Vagina (tissue), 2 donors: ENCODE data around the gene GNAI2. TPM values are rescaled to one million over a fixed set of nuclear protein-coding genes. Genes with fewer than 3 reads are reported as not detected.

ENCODE experiments used
- DNase-seq, 2 donors: peaks; one replicate each; pipeline ENCODE4 v3.0.0-alpha.2; 2017; ENCODE audit errors: extremely low spot score in 2 of 2
- H3K27ac ChIP-seq: fragments of 200-600 bp; sonication (generic); one replicate; pipeline ENCODE4 v1.5.1; 2019
- H3K27me3 ChIP-seq: fragments of 200-600 bp; sonication (generic); one replicate; pipeline ENCODE4 v1.5.1; 2019
- H3K36me3 ChIP-seq, 2 donors: fragments of 200-600 bp; sonication (generic); one replicate each; pipeline ENCODE4 v1.5.1; 2017 to 2019
- H3K4me1 ChIP-seq: fragments of 200-600 bp; sonication (generic); one replicate; pipeline ENCODE4 v1.5.1; 2019
- H3K4me3 ChIP-seq, 2 donors: fragments of 200-600 bp; sonication (generic); 1 replicate in 1 of 2; 2 replicates in 1 of 2; pipeline ENCODE4 v1.5.1; 2016 to 2019
- H3K9me3 ChIP-seq: fragments of 200-600 bp; sonication (generic); one replicate; pipeline ENCODE4 v1.5.1; 2019
- CTCF ChIP-seq, 3 experiments: fragments of 450-650 bp in 2 of 3; fragments of 200-600 bp in 1 of 3; sonication (generic) in 1 of 3; IDR thresholded peaks; one replicate each; pipeline ENCODE4 v1.5.1; 2017 to 2019; ENCODE audit warnings: antibody characterized with exemption in 3 of 3, mild to moderate bottlenecking in 2 of 3, moderate library complexity in 2 of 3
- POLR2A ChIP-seq, 2 donors: fragments of 450-650 bp; IDR thresholded peaks; one replicate each; pipeline ENCODE4 v1.6.1; 2017; ENCODE audit warnings: antibody characterized with exemption in 2 of 2, mild to moderate bottlenecking in 2 of 2, moderate library complexity in 2 of 2
- POLR2AphosphoS5 ChIP-seq, 2 donors: sonication (generic); formaldehyde crosslinking; IDR thresholded peaks; one replicate each; pipeline ENCODE4 v1.9.0; 2017; ENCODE audit warnings: antibody characterized with exemption in 2 of 2, mild to moderate bottlenecking in 2 of 2, low read depth in 1 of 2; ENCODE audit not compliant: insufficient read depth in 1 of 2
- intact Hi-C: fragments of 100-400 bp; cut with DNase I; formaldehyde crosslinking; loops from one replicate; pipeline ENCODE4 v1.15.1; 2023
- total RNA-seq: library from RNA; depleted of rRNA; stranded (reverse); fragments of >200 nt; gene quantifications from one replicate; pipeline ENCODE4 v1.2.3, GENCODE V29; 2016

Gene GNAI2
- total RNA-seq, 1 donor from 2014 or later, result 244 TPM

- intact Hi-C loops, result no loop called here
- DNase-seq, result no peak
- no peak for TF ChIP-seq POLR2A (IDR thresholded peaks at IDR 0.05)
- no peak for TF ChIP-seq POLR2AphosphoS5 (IDR thresholded peaks at IDR 0.05; ENCODE audit: insufficient read depth in 1 of 2, low read depth in 1 of 2)
- TF ChIP-seq CTCF (IDR thresholded peaks at IDR 0.05), result no peak
- H3K4me3 ChIP-seq, result no peak overlapping the region
- no peaks in the 10 kb centered on the region for H3K36me3 ChIP-seq
- no peak overlapping the region for H3K27ac ChIP-seq
- H3K27me3 ChIP-seq, result no peaks in the 10 kb centered on the region
- no peaks in the 10 kb centered on the region for H3K9me3 ChIP-seq
- no peaks in the 10 kb centered on the region for H3K4me1 ChIP-seq
These were observed 21.2 kb upstream of the GNAI2 start for GRCh38 chr3:50214824-50215223.

DNA sequence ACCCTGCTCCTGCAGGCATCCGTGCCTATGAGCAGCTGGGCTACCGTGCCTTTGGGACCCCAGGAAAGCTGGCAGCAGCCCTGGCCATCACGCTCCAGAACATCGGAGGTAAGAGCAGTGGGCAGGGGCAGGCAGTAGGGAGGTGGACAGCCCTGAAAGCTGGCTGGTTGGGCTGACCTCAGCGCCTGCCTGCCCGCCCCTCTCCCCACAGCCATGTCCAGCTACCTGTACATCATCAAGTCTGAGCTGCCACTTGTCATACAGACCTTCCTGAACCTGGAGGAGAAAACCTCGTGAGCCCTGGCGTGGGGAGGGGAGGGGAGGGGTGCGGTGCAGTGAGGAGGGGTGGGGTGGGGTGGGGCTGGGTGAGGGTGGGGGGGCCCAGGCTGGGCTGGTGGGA is 20.5 kb upstream of the GNAI2 start:
- Histone ChIP-seq H3K36me3 (no peaks in the 10 kb centered on the region), H3K27me3 (no peaks in the 10 kb centered on the region), H3K27ac (no peak overlapping the region), H3K4me1 (no peaks in the 10 kb centered on the region), H3K4me3 (no peak overlapping the region), H3K9me3 (no peaks in the 10 kb centered on the region)
- DNase-seq, result no peak
- no peak for TF ChIP-seq POLR2A (IDR thresholded peaks at IDR 0.05)
- no peak for TF ChIP-seq CTCF (IDR thresholded peaks at IDR 0.05)
- no peak for TF ChIP-seq POLR2AphosphoS5 (IDR thresholded peaks at IDR 0.05; ENCODE audit: insufficient read depth in 1 of 2, low read depth in 1 of 2)
- intact Hi-C loops, result no loop called here

DNA sequence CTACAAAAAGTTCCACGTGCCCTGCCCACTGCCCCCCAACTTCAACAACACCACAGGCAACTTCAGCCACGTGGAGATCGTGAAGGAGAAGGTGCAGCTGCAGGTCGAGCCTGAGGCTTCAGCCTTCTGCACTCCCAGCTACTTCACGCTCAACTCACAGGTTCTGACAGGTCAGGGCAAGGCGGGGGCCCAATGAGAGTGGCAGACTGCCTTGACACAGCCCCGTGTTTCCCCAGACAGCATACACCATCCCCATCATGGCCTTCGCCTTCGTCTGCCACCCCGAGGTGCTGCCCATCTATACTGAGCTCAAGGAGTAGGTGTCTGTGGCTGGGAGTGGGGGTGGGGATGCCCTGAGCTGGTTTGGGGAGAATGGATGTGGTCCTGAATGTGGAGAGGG is 18.3 kb upstream of the GNAI2 start:
- intact Hi-C loops, result no loop called here
- no peaks in the 10 kb centered on the region for H3K4me1 ChIP-seq

GRCh38 chr3:50218448-50218847 is 17.6 kb upstream of the GNAI2 start:
- DNase-seq, result no peak
- Histone ChIP-seq H3K27me3 (no peaks in the 10 kb centered on the region), H3K4me1 (no peaks in the 10 kb centered on the region), H3K27ac (no peak overlapping the region), H3K36me3 (no peaks in the 10 kb centered on the region), H3K4me3 (no peak overlapping the region), H3K9me3 (no peaks in the 10 kb centered on the region)
- intact Hi-C loops, result no loop called here
- TF ChIP-seq POLR2A (IDR thresholded peaks at IDR 0.05) (no peak), CTCF (IDR thresholded peaks at IDR 0.05) (no peak), POLR2AphosphoS5 (IDR thresholded peaks at IDR 0.05; ENCODE audit: insufficient read depth in 1 of 2, low read depth in 1 of 2) (no peak)

More for the DNA sequence above, 18.3 kb upstream of the GNAI2 start:
- H3K4me3 ChIP-seq, result no peak overlapping the region
- H3K9me3 ChIP-seq, result no peaks in the 10 kb centered on the region
- no peaks in the 10 kb centered on the region for H3K27me3 ChIP-seq
- H3K36me3 ChIP-seq, result no peaks in the 10 kb centered on the region
- no peak overlapping the region for H3K27ac ChIP-seq
- DNase-seq, result no peak
- no peak for TF ChIP-seq CTCF (IDR thresholded peaks at IDR 0.05)
- no peak for TF ChIP-seq POLR2A (IDR thresholded peaks at IDR 0.05)
- no peak for TF ChIP-seq POLR2AphosphoS5 (IDR thresholded peaks at IDR 0.05; ENCODE audit: insufficient read depth in 1 of 2, low read depth in 1 of 2)

DNA sequence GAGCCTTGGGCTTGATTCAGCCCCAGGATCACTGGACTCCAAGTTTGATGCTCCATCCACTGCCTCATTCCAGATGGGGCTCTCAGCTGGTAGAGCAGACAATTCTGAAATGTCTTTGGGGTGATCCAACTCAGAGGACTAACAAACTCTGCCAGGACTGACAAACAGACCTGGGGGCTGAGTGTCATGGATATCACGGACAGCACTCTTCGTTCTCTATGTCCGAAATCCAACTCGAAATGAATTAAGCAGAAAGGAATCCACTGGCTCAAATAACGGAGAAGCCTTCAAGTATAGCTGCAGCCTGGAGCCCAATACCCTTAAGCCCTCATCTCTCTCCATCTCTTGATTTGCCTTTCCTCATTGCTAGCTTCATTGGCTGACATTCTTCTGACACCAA is 16.7 kb upstream of the GNAI2 start:
- no peak for DNase-seq
- Histone ChIP-seq H3K4me1 (no peaks in the 10 kb centered on the region), H3K27me3 (no peaks in the 10 kb centered on the region), H3K9me3 (no peaks in the 10 kb centered on the region), H3K27ac (no peak overlapping the region), H3K36me3 (no peaks in the 10 kb centered on the region), H3K4me3 (no peak overlapping the region)
- intact Hi-C loops, result no loop called here
- TF ChIP-seq POLR2A (IDR thresholded peaks at IDR 0.05), result no peak
- TF ChIP-seq POLR2AphosphoS5 (IDR thresholded peaks at IDR 0.05; ENCODE audit: insufficient read depth in 1 of 2, low read depth in 1 of 2), result no peak
- TF ChIP-seq CTCF (IDR thresholded peaks at IDR 0.05), result no peak
